HG03060 (cell line): Measurements from ENCODE around the gene SLC2A8.

ENCODE experiments used
- ATAC-seq: cut with Tn5 transposase; IDR thresholded peaks from one replicate; pipeline ENCODE4 v1.9.1; 2021; ENCODE audit warnings: low read depth, moderate number of reproducible peaks; ENCODE audit not compliant: unreplicated experiment

Gene SLC2A8

DNA sequence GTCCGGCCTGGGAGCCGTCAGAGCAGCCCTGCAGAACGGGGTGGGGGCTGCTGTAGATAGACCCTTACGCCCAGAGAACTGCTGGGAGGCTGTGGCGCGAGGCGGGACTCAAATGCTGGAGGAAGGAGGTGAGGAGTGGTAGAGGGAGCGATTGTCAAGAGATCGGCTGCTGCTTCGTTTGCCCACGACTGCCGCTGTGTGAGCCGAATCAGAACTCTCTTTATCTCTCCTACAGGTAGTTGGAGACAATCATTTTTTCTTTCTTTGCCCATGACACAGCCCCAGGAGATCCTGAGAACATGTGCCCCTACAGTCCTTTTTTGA is 27.7 kb downstream of the SLC2A8 start:
- peak; percentile 6 for ATAC-seq

DNA sequence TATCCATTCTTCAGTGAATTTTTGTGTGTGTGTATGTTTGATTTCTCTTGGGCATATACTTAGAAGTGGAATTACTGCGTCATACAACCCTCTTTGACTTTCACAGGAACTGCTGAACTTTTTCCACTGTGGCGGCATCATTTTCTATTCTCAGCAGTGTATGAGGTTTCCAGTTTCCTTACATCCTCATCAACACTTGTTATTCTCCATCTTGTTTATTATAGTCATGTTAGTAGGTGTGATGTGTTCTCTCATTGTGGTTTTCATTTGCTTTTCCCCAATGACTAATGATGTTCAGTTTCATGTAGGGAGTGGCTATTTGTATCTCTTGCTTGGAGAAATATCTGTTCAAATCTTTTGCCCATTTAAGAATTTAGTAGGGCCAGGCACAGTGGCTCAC is 29.8 kb downstream of the SLC2A8 start:
- ATAC-seq, result no peak

- no peak for ATAC-seq
Measured at GRCh38 chr9:127428348-127428747, 31.4 kb downstream of the SLC2A8 start.

- no peak for ATAC-seq
Measured at GRCh38 chr9:127430415-127430814, 33.4 kb downstream of the SLC2A8 start.

- no peak for ATAC-seq
Measured at GRCh38 chr9:127437497-127438264, 40.7 kb downstream of the SLC2A8 start.

DNA sequence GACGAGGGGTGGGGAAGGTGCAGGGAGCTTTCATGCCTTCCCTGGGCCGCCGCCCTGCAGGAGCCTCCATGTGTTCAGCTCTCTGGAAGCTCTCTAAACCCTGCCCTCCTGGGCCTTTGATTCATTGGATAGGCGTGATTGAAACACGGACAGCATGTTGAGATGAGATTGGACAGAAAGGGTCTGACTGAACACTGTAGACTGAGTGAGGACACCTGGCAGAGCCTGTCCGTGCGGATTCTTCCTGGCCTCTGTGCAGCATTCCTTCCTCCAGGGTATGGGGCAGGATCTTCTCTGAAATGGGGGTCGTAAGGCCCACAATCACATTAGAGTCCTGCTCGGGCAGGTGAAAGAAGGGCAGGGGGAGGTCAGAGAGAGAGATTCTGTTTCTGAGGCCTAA is 41.4 kb downstream of the SLC2A8 start:
- no peak for ATAC-seq

GRCh38 chr9:127444283-127444920 is 47.4 kb downstream of the SLC2A8 start:
- no peak for ATAC-seq

GRCh38 chr9:127444921-127445850 is 48.2 kb downstream of the SLC2A8 start:
- ATAC-seq, result no peak

DNA sequence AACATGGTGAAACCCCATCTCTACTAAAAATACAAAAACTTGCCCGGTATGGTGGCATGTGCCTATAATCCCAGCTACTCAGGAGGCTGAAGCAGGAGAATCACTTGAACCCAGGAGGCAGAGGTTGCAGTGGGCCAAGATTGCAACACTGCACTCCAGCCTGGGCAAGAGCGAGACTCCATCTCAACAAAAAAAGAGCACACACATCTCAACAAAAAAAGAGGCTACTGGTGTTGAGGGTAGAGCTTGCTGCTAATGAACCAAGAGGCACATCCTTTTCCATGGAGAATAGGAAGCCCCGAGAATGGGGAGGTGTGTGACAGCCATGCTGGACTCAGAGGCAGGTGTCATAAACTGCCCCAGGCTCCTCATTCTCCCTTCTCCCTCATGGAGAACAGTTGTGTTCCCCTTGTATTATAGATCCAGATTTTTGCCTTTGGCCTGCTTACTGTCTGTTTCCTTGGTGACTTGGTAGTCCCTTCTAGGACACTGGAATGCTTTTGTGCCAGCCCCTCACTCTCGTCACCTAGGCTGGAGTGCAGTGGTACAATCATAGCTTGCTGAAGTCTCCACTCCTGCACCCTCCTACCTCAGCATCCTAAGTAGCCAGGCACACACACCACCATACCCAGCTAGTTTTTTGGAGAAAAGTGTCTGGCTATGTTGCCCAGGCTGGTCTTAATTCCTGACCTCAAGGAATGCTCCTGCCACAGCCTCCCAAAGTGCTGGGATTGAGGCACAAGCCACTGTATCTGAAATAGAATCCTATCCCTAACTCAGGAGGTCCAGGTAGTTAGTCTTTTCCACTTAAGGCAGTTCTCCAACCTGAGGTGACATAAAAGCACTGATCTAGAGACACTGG is 49.1 kb downstream of the SLC2A8 start:
- no peak for ATAC-seq

- ATAC-seq, result no peak
Measured at GRCh38 chr9:127446713-127447415, 49.9 kb downstream of the SLC2A8 start.

GRCh38 chr9:127447416-127448111 is 50.6 kb downstream of the SLC2A8 start:
- no peak for ATAC-seq

DNA sequence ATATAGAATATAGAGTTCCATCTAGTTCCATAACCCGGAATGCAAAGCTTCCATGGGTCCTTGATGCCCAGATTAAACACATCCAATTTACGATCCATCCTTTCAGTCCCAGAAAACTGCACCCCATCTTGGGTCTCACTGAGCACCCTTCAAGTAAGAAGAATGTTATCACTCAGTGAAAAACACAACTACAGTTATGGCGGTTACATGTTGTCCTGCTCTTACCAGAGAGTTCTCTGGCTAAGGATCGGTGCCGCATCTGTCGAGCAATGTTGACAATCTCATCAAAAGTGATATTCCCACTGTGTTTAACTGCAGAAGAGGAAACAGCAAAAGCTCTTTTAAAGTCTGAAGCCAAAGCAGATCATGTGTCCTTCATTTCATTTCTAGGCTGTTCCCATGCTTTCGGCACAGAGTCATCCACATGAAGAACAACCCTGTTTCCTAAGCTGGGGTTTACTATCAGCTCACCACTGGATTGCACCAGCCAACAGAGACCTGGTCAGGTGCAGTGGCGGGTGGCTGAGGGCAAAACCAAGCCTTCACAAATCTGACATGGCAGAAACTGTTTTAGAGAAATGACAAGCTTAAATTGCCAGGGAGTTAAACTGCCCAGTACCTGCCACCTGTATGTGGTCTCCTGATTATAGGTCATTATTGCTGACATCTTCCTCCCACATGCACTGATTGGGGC is 51.3 kb downstream of the SLC2A8 start:
- no peak for ATAC-seq

GRCh38 chr9:127449332-127449966 is 52.5 kb downstream of the SLC2A8 start:
- ATAC-seq, result no peak

DNA sequence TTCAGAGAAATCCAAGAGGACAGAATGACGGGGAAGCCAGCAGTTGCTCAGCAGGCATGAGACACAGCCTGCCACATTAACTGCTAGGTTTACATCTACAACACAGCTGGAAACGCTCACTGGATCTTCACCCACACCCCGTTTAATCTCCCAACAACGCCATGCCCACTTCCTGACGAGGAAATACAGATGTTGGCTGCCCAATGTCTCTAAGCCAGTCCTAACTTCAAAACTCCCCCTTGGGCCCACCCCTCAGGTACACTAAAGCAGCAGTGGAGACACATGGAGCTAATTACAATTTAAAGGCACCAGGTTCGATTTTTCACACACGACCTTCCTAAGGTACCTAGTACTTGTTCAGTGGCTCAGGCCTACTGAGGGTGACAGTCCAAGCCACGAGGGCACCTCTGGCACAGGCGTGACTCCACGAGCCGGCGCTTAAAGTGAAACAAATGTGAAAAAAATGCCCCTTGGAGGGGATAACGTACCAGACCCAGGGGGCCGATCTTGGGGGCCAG is 53.3 kb downstream of the SLC2A8 start:
- no peak for ATAC-seq

GRCh38 chr9:127450830-127451607 is 54.0 kb downstream of the SLC2A8 start, which contains the start of the genes LRSAM1 and RPL12:
LRSAM1 (plus strand) TSS chr9:127451510; CDS start chr9:127454528, 3,018 bp downstream.
RPL12 (minus strand) TSS chr9:127451406; CDS start chr9:127451317, 89 bp downstream.
- ATAC-seq, result peak; percentile 69

GRCh38 chr9:127451608-127451857 is 54.6 kb downstream of the SLC2A8 start:
- ATAC-seq, result no peak
